Stimulated activated CD4-positive, alpha-beta T cell treated with anti-CD3 and anti-CD28 coated beads, TNF-alpha, amount 100 ng/mL, for 24 hours (primary cell): ENCODE measurements around the gene ZNF813.
A peak's percentile ranks its signal among the peaks of the same experiment; 100 is the strongest.
"Not testable (repeated sequence)": the region's sequence is repeated elsewhere in the genome, so short reads cannot be mapped to it uniquely, and the experiment has no call there.

Source experiments
- DNase-seq, 3 experiments: peaks; one replicate each; pipeline ENCODE4 v3.0.0-alpha.2; 2020; ENCODE audit warnings: low read depth in 3 of 3

ZNF813 gene

DNA sequence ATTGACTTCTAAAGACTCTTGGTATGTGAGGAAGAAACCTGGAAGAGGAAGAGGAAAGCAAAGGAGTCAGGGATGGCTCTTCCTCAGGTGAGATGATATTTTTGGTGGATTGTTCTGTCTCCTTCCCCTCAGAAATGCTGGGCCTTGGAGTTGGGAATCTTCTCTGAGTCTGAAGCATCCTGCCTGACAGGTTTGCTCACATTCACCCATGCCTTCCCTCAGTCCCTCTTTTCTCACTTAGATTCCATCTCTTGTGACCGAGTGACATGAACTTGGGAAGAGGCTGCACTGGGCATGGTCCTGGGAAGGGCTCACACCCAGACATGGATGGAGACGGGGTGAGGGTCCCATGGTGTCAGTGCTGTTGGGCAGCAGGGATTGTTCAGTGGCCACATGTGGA, 16.2 kb downstream of the ZNF813 start:
- not testable (repeated sequence) for DNase-seq

- DNase-seq = no peak
These were observed 17.8 kb downstream of the ZNF813 start for GRCh38 chr19:53485046-53486004.

GRCh38 chr19:53492153-53492552, 24.6 kb downstream of the ZNF813 start:
- no peak for DNase-seq

DNA sequence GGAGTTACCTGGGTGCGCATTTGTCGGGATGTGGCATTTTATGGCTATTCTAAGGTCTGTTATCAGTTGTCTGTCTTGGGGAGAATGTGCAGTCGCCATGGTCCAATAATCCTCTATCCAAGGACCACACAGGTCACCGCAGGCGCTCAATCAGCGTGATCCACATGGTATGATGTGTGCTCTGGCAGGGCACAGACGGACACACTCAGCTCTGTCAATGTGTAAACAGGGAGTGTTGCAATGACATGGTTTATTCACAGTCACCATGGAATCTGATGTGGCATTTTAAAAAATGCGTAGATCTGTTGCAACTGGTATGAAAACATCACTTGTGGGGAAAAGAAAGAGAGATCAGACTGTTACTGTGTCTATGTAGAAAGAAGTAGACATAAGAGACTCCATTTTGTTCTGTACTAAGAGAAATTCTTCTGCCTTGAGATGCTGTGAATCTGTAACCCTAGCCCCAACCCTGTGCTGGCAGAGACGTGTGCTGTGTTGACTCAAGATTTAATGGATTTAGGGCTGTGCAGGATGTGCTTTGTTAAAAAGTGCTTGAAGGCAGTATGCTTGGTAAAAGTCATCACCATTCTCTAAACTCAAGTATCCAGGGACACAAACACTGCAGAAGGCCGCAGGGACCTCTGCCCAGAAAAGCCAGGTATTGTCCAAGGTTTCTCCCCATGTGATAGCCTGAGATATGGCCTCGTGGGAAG, 29.9 kb downstream of the ZNF813 start:
- not testable (repeated sequence) for DNase-seq

GRCh38 chr19:53498024-53498395, 30.5 kb downstream of the ZNF813 start:
- not testable (repeated sequence) for DNase-seq

DNA sequence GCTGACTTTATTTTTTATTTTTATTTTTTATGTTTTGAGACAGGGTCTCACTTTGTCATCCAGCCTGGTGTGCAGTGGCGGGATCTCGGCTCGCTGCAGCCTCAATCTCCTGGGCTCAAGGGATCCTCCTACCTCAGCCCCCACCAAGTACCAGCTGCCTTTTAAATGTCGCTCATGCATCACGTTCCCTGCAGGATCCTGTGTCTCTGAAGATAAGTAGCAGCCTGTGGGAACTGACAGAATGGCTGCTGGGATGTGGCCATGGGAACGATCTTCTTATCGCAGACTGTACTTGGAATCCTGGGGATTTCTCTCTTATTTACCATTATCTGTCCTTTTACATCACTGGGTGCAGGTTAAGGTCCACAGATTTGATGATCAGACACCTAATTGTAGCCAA, 35.6 kb downstream of the ZNF813 start:
- not testable (repeated sequence) for DNase-seq

GRCh38 chr19:53503671-53504364, 36.3 kb downstream of the ZNF813 start:
- not testable (repeated sequence) for DNase-seq

GRCh38 chr19:53504365-53504703, 36.8 kb downstream of the ZNF813 start:
- DNase-seq = not testable (repeated sequence)

- DNase-seq = no peak
These were observed 37.4 kb downstream of the ZNF813 start for GRCh38 chr19:53504885-53505284.

- DNase-seq = no peak
These were observed 39.2 kb downstream of the ZNF813 start for GRCh38 chr19:53506728-53507127.

DNA sequence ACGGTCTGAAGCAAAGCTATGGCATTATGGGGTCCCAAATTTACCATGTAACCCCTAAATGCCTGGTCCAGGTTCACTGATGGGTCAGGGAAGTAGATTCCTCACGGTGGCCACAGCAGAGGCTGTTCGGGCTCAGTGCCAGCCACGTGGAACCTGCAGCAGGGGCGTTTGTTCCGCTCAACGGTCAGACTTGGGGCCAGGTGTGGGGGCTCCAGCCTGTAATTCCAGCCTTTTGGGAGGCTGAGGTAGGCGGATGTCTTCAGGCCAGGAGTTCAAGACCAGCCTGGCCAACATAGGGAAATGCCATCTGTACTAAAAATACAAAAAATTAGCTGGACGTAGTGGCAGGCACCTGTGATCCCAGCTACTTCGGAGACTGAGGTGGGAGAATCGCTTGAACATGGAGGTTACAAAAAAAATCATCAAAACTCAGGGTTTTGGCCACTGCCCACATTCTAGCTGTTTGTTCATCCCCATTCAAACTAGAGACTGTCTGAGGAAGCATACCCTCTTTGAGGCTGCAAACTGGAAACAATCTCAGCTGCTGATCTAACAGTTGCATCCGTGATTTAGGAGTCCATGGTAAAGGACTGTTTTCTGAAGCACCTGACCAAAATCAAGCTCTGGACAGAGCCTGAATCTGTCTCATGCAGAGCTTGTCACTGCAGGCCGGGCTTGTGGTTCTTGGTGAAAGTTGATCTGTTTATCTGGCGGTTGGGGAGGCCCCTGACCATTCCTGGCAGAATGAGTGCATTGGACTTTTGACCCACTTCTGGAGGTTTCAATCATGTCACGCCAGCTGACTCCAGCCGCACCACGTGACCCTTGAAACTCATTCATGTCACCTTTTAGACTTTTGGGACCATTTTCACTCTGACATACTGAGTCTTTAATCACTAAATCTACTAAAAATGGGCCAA, 40.2 kb downstream of the ZNF813 start:
- DNase-seq = no peak

GRCh38 chr19:53509443-53509842, 41.9 kb downstream of the ZNF813 start:
- no peak for DNase-seq

DNA sequence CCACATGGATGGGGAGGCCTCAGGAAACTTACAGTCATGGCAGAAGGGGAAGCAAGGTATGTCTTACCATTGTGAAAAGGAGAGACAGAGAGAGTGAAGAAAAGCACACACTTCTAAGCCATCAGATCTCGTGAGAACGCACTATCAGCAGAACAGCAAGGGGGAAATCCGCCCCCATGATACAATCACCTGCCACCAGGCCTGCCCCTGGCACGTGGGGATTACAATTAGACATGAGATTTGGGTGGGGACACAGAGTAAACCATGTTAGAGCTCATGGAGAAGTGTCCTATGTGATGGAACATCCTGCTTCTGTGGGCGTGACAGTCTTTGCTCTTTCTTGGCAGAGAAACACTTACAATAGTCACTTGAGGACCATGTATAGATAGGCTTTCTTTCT, 42.3 kb downstream of the ZNF813 start:
- no peak for DNase-seq

DNA sequence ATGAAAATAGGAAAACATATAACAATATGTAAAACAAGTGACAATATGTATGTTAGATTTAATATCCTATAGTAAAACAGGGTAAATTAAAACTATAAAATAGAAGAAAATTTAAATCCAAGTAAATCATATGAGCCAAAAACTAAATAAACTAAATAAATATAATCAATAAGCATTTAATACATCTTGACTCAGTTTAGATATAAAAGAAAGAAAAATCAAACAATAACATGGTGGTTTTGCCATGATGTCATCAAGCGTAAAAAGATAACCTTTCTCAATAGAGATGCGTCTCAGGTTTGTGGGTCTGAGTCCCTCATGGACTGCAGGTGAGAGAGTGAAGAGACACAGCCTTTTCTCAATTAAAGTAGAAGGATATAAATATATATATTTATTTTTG, 43.8 kb downstream of the ZNF813 start:
- DNase-seq = no peak

- peak in 2 of 3 experiments; percentile 12 to 28 for DNase-seq
These were observed 44.4 kb downstream of the ZNF813 start for GRCh38 chr19:53511933-53512374.

DNA sequence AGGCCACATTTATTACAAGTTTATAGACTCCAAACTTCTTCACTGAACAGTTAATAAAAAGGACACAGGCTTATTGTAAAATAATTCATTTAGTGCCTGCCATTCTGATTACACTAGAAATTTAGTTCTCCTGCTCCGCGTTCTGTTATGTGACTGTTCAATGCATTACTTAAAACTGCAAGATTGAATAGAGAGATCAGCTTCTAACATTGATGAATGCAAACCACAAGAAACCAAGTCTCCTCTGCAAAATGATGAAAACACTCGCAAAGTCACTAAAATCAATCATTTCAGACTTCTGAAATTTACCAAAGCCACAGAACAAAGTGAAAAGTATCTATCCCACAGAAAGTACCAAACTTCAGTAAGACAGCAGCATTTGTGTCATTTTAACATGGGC, 47.5 kb downstream of the ZNF813 start:
- DNase-seq = not testable (repeated sequence)

- no peak for DNase-seq
These were observed 49.7 kb downstream of the ZNF813 start for GRCh38 chr19:53517114-53517741.

- no peak for DNase-seq
These were observed 50.6 kb downstream of the ZNF813 start for GRCh38 chr19:53518121-53518520.

DNA sequence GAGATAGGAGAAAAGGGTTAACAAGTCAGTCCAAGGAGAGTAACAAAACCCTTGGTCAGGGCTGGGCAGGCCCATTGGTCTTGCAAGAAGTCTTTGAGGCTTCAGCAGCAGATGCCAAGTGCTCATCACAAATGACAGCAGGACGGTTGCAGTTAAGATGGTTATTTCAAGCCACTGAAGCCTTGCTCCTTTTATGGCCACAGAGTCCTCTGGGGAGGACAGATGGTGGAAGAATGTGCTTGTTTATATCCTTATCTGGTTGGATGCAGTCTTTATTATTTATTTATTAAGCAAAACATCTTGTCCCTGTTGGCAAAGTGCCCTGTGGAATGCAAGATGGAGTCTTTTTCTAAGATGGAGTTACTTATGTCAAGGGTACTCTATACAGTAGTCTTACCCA, 51.2 kb downstream of the ZNF813 start:
- no peak for DNase-seq

DNA sequence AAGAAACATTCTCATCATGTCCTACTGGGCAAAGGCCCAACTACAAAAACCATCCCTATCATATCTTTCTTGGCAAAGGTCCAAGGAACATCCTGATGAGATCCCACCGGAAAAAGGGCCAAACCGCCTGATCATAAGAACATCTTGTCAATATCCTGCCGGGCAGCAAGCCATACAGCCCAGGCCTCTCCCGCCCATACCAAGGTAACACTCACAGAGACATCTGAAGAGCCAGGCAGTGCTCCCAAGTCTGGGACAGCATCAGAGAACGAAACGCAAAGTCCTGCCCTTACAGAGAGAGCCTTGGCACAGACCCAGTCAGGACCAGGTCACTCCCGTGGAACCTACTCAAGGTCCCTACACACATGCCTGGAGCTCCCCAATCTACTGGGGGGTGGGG, 51.9 kb downstream of the ZNF813 start:
- DNase-seq = no peak

DNA sequence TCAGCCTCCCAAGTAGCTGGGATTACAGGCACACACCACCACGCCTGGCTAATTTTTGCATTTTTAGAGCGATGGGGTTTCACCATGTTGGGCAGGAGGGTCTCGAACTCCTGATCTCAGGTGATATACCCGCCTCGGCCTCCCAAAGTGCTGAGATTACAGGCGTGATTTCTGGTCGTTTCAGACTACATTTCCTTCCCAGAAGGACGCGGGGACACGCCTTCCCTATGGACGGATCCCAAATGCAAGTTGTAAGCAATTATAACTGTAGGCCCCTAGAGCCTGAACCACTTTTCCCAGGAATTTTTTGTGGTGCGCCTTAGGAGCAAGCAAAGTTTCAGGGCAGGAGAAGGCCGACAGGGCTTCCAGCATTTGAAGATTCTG, 52.6 kb downstream of the ZNF813 start:
- no peak for DNase-seq
